ENCODE data around the gene KRT17.
"Not testable (repeated sequence)": the region's sequence is repeated elsewhere in the genome, so short reads cannot be mapped to it uniquely, and the experiment has no call there.

Gene KRT17

DNA sequence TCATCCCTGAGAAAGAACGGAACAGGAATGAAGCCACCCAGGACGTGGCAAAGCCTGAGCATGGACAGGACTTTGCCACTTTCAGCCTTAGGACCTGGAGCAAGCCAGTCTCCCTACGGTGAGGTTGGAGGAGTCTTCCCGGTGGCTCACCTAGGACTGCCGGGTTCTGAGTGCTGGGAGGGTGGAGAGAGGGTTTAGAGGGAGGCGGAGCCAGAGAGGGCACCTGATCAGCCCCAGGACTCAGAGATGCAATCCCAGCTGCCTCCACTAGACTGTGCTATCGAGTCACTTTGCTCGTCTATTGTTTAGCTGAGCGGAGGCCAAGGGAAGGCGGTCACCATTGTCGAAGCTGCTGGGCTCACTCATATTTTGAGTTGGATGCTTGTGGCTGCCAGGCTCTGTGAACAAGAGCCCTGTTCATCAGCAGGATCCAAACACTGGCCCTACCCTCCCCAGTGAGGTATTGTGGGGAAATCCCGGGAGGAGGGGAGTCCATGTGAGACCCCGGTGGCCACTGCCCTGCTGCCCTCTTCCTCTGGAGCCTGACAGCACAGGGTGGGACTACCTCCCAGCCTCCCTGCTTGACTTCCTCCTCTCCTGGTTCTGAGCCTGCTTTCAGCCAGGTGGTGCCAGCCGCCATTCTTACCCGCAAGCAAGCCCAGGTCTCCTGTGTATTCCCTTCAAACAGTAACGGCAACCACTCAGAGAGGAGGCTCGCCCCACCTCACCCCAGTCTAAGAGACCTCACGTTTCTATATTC is 44.7 kb downstream of the KRT17 start:
- in situ Hi-C loops (cut with HindIII; ENCODE audit: low sequenced_read_pairs), result no loop called here

DNA sequence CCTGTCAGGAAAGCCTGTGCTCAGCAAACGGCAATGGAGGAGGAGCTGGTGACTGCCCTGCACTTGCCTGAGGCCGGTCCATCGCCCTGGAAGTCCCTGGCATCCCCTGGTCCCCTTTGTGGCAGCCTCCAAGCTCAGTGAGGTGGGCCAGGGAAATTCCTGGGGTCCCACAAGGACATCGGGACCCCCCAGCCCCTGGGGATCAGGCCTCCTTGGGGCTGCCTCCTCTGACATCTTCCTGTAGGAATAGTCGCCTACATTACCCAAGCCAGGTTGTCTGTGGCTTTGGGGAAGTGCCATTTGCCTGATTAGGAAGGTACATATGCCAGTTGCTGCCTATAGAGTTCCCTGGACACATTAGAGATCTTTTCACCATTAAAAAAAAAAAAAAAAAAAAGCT is 45.4 kb downstream of the KRT17 start:
- in situ Hi-C loops (cut with HindIII; ENCODE audit: low sequenced_read_pairs), result no loop called here

DNA sequence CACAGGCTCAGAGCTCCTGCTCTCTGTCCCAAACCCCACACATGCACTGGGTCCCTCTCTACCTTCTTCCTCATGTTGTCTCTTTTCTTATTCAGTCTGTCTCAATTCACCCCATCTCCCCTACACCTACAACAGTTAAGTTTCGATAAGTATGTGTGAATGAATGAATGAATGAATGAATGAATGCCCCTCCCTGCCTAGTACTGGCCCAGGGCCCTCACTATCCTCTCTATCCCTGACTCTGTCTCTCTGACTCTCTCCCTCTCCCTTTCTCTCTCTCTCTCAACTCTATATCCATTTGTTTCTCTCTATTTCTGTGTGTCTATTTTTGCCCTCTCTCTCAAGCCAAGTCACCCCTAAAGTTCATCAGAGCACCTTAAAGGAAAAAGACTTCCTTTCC is 45.8 kb downstream of the KRT17 start:
- in situ Hi-C loops (cut with HindIII; ENCODE audit: low sequenced_read_pairs), result no loop called here

DNA sequence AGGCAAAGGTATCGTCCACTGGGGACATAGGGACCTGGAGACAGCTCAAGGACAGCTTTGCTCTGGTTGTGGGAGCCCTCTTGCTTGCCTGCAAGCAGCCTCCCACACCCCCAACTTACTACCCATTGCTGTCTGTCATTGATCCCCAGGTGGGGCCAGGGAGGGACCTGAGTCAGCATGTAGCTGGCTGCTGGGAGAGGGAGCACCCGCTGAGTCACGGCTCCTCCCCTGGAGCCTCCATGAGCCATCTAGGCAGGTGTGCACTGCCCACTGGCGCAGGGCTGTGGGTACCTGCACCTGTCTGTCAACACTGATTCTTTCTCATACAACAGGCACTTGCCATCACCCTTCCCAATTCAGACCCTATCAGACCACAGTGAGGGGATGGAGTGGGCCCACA is 47.6 kb downstream of the KRT17 start:
- in situ Hi-C loops (cut with HindIII; ENCODE audit: low sequenced_read_pairs), result not testable (repeated sequence)

DNA sequence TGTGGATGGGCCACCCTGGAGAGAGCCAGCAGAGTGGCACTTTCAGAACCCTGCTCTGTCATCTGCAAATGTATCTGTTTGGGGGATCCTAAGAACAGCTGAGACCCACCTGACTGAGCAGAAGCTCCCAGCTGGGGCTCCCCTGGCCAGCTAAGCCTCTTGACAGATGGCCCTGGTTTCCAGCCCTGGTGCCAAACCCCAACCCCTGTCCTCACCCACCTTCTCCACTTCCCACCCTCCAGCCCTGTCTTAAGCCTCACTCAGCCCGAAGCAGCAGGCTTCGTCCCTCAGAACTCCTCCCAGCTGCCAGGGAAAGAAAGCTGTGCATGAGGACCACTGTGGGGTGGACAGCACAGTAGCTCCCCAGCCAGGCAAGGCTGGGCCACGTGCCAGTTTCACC is 49.0 kb downstream of the KRT17 start:
- in situ Hi-C loops (cut with HindIII; ENCODE audit: low sequenced_read_pairs), result no loop called here

DNA sequence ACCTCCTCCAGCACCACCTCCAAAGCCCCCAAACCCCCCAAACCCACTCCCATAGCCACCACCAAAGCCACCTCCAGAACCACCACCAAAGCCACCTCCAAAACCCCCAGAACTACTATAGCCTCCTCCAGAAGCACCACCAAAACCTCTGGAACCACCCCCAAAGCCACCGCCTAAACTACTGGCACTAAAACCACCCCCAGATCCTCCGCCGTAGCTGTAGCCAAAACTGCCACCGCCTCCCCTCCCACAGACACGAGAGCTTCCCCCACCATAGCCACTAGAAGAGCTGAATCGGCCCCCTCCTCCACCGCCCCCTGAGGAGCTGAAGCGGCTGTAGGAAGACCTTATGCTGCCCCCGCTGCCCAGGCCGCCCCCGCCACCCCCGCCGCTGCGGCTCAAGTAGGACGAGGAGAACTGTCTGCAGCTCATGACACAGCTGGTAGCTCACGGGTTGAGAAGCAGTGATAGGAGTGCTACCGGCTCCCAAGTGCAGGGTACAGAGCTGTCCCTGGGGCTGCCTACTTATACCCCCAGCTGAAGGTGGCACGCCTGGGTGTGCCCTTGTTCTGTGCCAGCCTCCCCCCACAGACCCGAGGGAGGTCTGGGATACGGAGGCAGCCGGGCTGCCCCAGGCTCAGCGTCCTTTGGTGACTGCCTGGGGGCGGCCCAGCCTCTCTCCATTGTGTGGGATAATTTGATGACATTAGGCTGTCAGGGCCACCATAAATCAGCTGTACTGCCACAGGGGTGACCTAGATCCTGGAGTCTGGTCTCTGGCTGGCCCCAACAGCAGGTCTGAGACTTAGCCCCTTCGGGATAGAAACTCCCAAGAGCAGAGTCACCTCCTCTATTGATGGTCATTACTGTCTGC is 52.6 kb downstream of the KRT17 start, which contains the start of gene KRT9:
Gene KRT9 (minus strand): TSS at position 499 of the 874 bp plus-strand sequence. CDS start 67 bp downstream, at position 432.
- in situ Hi-C loops (cut with HindIII; ENCODE audit: low sequenced_read_pairs), result no loop called here

All from endothelial cell of hepatic sinusoid (primary cell).